Measurements from ENCODE around the gene TEAD1.

The TEAD1 gene

DNA sequence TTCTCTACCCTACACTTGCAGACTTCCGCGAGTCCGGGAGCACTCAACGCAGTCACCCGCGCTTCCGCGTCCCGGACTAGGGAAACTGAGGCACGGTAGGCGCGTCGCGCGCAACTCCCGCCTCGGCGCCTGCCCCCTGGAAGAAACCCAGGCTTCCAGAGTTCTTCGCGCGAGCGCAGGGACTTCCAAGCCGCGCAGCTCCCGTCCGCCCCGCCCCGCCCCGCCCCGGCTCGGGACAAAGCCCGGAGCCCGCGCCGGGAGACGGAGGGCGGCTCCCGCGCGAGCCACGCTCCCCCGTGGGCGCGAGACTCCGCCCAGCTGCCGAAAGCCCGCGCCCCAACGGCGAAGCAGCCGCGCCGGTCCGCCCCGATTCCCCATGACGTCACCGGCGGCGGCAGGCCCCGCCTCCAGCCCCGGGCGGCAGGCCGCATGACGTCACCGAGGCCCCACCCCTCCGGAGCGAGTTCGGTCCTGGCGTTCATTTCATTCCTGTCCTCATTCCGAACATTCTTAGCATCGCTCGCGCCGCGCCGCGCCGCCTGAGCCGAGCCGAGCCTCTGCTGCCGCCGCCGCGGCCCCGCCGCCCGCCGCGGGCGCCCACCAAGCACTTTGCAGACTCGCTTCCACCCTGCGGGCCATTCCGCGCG lies at the start of gene TEAD1:
TEAD1 (plus strand) TSS at position 498 of the 647 bp plus-strand sequence.
- peak; percentile 90 to 98 (median 97) for DNase-seq

DNA sequence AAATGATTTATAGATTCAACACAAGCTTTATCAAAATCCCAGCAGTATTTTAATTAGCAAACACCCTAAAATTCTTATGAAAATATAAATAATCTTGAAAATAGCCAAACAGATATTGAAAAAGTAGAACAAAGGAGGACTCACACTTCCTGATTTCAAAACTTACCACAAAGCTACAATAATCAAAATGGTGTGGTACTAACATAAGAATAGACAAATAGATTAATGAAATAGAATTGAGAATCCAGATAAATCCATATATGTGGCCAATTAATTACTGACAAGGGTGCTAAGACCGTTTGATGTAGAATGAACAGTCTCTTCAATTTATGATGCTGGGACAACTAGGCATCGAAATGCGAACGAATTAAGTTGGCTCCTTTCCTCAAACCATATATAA lies 49.6 kb upstream of the TEAD1 start:
- DNase-seq, result no peak

DNA sequence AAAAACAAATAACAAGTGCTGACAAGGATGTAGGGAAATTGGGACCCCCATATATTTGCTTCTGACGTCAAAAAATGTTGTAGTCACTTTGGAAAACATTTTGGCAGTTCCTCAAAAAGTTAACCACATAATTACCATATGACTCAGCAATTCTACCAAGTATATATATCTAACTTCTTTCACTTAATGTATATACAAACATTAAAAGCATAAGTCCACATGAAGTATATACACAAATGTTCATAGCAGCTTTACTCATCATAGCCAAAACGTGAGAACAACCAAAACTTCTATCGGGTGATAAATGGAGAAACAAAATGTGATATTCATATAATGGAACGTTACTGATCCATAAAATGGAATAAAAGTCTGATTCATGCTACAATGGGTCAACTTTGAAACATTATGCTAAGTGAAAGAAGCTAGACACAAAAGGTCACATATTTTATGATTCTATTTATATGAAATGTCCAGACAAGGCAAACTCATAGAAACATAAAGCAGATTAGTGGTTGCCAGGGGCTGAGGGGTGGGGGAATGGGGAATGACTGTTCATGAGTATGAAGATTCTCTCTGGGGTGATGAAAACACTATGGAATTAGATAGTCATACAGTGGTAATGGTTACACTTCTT lies 48.7 kb upstream of the TEAD1 start:
- peak in 1 of 3 donors; percentile 3 for DNase-seq

DNA sequence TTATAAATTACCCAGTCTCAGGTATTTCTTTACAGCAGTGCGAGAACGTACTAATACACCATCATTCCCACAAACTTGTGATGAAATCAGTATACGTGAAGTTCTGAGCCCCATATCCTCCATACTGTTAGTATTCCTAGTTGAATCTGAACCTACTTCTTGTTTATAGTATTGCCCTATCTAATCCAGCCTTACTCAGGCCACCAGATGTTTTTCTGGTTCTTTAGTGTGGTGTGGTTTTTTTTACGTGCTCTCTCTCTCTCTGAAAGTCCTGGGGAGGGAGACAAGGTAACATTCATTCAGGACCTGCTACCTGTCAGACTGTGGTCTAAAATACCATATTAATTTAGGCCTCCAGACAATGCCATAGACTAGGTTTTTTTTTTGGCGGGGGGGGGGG lies 47.6 kb upstream of the TEAD1 start:
- DNase-seq, result no peak

DNA sequence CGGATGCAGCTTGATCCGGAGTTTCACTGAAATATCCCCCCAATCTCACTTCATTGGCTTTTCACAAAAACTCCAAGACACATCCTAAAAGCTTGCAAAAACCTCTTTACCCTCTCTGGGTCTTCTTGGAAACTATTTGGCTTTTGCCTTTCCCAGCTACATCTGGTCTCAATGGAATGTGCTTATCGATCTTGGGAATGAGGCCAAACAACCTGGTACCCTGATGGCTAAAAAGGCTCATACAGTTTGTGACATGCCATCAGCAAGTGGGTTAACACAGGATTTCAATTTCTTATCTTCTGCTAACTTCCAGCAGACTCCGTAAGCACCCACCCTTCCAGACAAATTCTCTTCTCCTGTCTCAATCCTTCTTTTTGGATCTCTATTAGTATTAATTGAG lies 45.9 kb upstream of the TEAD1 start:
- DNase-seq, result no peak

DNA sequence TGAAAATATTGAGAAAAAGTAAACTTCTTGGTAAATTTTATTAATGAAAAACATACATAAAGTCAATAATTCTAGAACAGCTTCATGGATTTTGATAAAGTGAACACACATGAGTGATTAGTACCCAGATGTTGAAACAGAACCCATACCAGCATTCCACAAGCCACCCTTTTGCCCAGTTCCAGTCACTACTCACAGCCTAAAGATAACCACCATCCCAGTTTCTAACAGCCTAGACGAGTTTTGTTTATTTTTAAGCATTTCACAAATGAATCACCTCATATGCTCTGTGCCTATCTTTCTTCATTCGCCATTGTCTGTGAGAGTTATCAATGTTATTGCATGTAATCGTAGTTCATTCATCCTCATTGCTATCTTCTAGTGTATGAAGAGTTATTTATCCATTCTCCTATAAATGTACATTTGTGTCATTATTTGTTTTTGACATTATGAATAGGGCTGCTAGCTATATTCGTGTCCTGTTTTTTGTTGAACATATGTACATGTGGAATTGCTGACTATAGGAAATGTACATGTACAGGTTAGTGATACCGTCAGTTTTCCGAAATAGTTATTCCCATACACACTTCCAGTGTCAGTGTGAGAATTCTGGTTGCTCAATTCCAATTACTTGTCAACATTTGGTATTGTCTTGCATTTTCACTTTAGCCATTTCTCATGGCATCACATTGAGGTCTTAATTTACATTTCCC lies 44.5 kb upstream of the TEAD1 start:
- no peak for DNase-seq

DNA sequence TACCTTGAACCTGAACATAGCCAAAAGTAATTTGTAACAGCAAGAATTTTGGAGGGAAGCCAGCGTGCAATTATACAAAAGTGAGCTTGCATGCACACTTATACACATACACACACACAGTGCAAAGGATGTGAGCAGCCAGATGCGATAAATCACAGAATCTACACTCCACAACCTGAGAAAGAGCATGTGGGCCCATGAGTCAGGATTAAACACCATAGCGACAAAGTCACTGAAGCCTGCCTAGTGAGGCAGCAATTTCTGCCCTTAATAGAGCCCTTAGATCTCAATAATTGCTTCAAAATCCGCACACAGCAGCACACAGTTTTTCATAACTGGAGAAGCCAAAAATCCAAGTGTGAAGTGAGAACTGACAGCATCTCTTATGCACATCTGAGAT lies 42.6 kb upstream of the TEAD1 start:
- no peak for DNase-seq

DNA sequence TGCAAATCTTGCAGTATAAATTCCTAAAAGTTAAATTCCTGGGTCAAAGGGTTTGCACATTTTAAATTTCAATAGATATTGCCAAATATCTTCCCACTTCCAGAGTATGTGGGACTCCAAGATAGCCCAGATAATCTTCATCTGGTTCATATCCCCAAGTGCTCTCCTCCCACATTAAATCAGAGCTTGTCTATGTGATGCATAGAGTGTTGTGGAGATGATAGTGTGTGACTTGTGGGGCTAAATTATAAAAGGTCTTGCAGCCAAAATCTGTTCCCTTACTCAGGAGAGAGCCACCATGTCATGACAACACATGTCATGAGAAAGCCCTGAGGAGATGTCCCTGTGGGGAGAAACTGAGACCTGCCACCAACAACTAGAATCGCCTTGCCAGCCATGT lies 39.9 kb upstream of the TEAD1 start:
- no peak for DNase-seq

DNA sequence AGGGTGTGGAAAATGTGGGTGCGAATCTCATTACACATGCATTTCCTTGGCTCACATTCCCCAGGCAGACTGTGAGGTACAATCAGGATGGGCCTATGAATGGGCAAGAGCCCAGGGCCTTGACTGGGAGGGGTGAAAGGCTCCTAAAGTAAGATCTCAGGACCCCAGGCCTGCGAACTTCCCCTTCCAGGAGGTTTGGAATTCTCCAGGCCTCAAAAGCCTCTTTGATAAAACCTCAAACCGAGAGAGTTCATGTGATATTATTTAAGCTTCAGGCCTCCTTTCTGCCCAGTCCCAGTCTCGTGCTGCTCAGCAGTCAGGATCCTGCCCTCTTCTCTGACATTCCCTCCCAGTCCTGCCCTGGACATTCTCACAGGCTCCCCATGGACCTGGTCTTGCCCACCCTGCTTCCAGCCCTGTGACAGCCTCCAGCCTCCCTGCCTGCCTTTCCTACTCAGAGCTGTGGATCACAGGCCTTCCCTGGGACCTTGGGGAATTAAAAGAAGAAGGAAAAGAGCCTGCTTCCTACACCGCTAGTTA lies 37.3 kb upstream of the TEAD1 start:
- no peak for DNase-seq

DNA sequence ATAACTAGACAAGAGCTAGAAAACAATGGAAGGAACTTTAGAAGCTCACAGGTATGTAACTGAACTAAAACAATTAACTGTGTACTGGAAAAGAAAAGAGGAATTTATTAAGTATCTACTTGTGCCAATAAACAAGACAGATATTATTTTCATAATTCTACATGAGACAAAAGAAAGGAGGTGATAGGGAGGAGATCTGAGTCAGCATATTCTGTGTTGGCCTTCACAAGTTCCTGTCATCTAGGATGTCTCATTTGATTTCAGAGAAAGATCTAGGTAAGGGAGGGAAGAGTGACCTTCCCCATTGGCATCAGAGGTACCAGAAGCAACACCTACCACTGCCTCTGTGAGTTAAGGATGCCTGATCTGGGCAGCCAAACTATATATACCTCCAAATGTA lies 34.8 kb upstream of the TEAD1 start:
- DNase-seq, result no peak

DNA sequence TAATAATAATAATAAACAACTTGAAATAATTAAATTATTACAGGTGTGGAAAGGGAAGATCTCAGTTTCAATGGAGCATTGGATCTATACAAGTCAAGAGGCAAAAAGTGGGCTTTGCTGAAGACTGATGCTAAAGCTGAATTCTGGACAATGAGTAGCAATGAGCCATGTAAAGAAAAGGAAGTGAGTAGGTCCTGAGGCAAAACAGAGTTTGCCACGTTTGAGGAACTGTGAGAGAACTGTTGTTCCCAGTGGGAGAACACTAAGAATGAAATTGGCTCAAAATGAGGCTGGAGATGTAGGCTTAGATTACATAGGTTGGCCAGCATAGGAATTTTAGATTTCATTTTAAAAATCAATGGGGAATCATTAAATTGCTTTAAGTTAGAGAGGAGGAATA lies 33.9 kb upstream of the TEAD1 start:
- DNase-seq, result peak in 1 of 3 donors; percentile 3

DNA sequence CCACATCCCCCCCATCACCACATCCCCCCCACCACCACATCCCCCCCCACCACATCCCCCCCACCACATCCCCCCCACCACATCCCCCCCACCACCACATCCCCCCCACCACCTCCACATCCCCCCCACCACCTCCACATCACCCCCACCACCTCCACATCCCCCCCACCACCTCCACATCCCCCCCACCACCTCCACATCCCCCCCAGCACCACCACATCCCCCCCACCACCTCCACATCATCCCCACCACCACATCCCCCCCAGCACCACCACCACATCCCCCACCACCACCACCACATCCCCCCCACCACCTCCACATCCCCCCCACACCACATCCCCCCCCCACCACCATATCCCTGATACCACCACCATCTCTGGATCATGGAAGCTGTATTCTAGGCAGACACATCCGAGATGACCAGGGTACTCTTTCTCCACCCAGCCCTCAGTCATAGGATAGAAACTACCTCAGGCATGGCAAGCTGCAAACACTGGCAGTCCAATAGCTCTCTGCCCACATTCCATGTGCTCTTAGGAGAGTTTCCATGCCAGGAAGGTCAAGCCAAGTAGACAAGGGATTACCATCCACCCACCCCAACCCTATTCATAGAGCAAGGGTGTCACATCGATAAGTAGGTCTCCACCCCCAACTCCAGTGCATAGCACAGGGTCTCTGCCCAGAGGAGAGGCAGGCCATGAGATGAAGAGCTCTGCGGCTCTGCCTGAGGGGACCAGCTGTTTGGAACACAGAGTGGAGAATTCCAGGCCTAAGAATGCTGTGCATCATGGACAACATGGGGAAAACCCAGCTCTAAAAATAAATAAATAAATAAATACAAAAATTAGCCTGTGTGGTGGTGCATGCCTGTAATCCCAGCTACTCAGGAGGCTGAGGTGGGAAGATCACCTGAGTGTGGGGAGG lies 33.0 kb upstream of the TEAD1 start:
- DNase-seq, result no peak

DNA sequence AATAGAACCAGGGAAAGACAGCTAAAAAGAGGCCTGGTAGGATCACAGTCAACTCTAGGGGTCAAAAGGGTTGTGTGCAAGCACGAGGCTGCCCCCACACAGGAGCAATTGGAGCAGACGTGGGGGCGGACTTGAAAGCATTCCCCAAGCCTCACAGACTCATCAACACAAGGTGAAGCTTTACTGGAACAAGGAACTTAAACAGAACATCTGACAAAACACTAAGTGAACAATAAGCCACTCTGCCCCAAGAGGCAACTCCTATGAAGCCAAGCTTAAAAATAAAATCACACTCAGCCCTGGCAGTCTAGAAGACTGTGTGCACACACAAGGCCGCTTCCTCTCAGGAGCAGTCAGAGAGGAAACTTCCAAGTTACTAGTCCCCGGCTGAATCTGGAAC lies 32.2 kb upstream of the TEAD1 start:
- no peak for DNase-seq

DNA sequence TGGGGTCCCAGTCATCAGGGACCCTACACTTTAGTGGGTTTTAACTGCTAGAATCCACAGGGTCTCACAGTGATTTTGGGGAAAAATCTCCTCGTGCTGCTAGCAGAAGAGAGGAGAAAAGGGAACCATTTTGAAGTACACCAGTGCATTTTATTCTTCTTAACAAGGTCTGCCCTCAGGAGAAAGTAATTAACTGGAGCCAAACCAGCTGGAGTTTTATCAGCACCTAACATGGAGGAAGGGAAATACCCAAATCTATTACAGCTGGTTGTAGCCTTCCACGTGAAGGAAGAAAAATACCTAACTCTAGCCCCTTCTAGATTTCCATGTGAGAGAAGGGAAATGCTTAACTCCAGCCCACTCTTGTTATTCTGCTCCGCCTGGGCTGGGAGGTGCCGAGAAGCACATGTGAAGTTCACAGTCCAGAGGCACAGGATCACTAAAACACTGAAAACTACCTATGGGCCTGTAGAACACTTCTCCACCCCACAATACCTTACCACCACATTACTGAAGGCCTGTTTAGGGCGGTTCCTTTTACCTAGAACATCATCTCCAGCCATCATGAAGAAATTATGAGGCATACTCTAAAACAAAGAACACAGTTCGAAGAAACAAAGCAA lies 31.3 kb upstream of the TEAD1 start:
- DNase-seq, result no peak

DNA sequence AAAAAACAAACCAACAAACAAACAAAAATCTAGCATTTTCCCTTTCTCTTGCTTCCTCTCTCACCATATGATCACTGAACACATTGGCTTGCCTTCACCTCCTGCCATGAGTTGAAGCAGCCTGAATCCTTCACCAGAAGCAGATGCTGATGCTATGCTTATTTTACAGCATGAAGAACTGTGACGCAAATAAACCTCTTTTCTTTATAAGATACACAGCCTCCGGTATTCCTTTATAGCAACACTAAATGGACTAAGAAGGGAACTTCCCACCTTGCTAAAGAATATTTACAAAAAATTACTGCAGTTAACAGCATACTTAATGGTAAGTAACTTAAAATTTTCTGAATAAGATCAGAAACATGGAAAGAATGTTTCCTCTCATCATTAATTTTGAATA lies 27.7 kb upstream of the TEAD1 start:
- DNase-seq, result peak in 1 of 3 donors; percentile 4

DNA sequence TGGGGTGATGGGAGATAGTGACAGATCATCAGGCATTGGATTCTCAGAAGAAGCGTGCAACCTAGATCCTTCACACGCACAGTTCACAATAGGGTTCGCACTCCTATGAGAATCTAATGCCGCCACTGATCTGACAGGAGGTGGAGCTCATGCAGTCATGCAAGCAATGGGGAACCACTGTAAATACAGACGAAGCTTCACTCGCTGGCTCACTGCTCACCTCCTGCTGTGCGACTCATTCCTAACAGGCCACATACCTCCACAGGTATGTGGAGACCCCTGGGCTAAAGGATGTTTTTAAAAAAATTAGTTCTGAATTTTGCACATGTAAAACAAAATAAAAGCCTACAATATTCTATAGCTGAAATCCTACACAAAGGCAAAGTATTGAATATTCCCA lies 20.5 kb upstream of the TEAD1 start:
- no peak for DNase-seq

DNA sequence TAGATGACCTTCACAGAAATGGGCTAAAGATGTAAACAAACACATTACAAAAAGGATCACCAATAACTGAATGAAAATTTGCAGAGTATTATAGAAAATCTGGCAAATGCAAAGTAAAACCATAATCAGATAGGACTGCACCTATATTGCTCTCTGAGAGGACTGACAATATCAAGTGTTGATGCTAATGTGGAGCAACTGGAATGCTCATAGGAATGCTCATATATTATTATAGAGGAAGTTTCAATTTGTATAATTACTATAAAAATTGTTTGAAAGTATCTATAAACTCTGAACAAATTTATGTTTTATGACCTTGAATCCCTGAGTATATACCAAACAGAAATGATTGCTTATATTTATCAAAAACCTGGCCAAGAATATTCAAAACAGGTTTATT lies 18.4 kb upstream of the TEAD1 start:
- no peak for DNase-seq

DNA sequence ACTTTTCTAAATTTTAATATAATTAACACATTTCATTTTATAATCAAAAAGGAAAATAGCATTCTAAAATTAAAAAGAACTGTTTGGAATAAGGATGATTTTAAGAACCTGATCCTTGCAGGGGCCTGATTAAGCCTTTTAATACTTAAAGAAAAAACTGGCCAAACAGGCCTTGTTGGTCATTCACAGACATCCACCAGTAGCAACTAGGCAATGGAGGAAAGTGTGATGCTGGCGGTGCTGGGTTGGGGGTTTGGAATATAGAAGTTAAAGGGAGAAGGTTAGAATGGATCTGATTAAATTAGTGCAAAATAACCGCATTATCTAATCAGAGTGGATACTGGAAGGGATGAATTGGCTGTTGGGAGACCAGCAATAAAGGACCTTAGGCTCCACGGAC lies 16.9 kb upstream of the TEAD1 start:
- no peak for DNase-seq

DNA sequence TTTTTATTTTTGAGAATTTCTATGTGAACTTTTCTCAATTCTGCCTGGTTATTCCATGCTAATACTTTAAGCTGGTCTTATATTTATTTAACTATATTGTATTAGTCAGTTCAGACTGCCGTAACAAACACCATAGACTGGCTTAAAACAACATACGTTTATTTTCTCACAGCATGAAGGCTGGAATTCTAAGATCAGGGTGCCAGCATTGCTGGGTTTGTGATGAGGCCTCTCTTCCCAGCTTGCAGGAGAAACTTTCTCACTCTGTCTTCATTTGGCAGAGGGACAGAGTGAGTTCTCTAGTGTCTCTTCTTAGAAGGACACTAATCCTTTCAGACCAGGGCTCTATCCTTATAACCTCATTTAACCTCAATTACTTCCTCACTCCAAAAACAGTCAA lies 16.2 kb upstream of the TEAD1 start:
- no peak for DNase-seq

DNA sequence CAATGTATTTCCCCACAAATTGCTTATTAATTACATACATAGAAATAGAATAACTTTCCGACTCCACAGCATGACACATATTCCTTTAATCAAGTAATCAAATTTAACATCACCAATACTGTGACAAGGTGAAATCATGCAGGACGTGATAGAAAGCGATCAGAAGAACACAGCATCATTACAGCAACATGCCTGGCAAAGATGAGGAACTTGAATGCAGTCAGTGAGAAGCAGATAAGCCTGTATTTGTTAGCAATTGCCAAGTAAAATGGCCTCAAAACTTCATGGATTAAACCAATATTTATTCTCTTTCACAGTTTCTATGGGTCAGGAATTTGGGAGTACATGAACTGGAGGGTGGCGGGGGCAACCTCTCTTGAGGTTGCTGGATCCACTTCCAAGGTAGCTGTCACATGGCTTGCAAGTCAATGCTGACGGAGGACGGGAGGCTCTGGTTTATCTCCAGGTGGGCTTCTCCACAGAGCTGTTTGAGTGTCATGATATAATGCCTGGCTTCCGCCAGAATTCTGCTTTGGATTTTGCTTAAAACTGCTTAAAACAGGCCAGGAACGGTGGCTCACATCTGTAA lies 12.0 kb upstream of the TEAD1 start:
- DNase-seq, result no peak

DNA sequence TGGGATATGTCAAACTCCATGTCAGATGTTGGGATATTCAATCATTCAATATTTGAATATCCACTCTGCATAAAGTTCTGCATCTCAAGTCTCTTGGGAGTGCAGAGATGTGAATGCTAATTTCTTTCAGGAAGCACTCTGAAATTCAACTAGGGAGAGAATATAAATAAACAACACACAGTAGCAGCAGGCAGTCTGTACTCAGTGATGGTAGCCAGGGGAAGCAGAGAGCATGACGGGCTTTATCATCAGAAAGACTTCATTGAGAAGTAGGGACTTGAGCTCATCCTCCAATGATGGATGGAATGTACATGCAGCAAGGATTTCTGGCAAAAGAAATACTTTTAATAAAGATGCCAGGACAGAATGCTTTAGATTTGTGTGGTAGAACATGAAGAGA lies 9.8 kb upstream of the TEAD1 start:
- DNase-seq, result no peak

DNA sequence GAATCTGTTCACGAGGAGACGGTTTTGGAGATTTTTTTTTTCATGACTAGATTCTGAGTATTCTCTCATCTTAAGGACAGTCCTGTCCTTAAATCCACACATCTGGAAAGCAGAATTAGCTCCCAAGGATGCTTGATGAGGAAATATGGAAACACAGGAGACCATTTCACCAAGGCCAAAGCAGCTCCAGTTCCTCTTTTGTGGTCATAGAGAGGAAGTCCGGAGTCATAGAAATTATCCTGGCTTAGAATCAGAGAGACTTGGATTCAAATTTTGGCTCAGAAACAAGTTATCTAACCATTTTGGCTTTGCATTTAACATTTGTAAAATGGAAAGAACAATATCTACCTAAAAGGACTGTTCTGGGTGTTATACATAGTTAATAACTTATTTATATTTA lies 7.3 kb upstream of the TEAD1 start:
- peak in 1 of 3 donors; percentile 25 for DNase-seq
